SK-MEL-5 (cell line): Measurements from ENCODE around the gene FOCAD. TPM values are rescaled to one million over a fixed set of nuclear protein-coding genes. Genes with fewer than 3 reads are reported as not detected.

Experiments
- DNase-seq: peaks from one replicate; pipeline ENCODE4 v3.0.0-alpha.2; 2016; ENCODE audit warnings: low read depth, low spot score
- in situ Hi-C: cut with HindIII; loops from 2 replicates; pipeline ENCODE4 v1.10.0; 2016; ENCODE audit warnings: low sequenced_read_pairs, high pct_unique_total_duplicates, low pct_unique_long_range_greater_than_20kb
- total RNA-seq: library from RNA; depleted of rRNA; stranded (reverse); fragments of >200 nt; shearing (Covaris generic); gene quantifications from 2 replicates; pipeline ENCODE4 v1.2.3, GENCODE V29; 2014

The FOCAD gene
- total RNA-seq, 1 experiment from 2014 or later = 37.3 TPM

DNA sequence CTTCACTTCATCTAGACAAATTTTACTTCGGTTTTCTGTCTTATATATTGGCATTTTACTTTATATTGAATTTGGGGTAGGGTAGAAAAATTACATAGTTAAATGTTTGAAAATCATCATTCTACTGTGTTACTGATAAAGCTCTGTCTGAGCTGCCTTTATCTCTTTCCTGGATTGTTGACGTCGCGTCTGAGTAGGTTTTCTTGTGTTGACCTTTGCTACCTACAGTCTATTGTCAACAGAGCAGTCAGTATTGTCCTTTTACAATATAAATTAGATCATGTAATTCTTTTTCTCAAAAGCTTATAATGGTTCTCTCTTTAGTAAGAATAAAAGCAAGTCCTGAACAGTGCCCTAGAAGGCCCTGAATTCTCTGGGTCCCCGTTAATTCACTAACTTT is 219.2 kb downstream of the FOCAD start:
- in situ Hi-C loops = no loop called here
- DNase-seq = no peak

DNA sequence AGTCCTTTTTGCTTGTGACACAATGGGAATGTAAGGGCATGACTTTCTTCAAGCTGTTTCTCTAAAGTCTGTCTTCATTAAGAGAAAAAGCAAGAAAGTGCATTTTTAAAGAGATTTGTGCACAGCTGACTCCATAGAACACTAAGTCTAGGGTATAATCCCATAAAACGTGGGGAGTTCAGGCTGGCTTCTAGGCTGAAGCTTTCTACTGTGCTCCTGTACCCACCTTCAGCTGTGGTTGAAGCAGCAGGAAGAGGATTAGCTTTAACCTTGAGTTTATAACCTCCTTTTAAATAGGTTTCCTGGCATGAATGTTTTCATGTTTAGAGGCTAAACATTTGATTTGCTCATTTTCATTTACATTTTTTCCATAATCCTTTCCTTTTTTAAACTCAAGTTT is 220.9 kb downstream of the FOCAD start:
- in situ Hi-C loops = no loop called here
- DNase-seq = no peak

DNA sequence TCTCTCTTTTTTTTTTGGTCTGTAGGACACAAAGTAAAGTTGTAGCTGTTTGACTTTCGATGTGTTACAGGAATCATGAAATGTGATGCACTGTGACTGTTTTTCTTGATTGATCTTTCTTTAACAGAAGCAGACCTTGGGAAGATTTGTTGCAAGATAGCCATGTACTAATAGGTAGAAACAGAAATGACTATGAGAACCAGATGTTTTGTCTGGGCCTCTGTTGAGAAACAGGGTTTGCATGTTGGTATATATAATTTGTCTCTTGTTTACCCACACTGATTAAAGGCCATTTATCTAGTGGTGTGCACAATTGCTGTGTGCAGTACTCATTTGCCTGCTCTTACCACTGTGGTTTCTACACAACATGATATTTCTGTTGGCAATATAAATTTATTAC is 222.3 kb downstream of the FOCAD start:
- DNase-seq = no peak
- in situ Hi-C loops = no loop called here

DNA sequence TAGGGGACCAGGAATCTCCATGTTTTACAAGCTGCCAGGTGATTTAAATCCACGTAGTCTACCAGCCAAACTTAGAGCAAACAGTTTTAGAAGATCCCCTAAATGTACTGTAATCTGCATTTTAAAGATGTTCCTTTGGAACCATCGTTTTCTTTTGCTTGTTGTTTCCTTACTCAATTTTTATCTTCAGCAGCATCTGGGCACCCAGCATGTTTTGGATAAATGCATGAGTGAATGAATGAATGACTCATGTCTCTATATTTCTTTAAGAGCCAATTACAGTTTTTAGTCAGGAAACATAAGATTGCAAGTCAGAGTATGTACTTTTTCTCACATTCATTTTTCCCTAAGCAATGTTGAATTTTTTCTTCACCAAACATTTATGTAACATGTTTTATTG is 224.4 kb downstream of the FOCAD start:
- in situ Hi-C loops = no loop called here
- no peak for DNase-seq

DNA sequence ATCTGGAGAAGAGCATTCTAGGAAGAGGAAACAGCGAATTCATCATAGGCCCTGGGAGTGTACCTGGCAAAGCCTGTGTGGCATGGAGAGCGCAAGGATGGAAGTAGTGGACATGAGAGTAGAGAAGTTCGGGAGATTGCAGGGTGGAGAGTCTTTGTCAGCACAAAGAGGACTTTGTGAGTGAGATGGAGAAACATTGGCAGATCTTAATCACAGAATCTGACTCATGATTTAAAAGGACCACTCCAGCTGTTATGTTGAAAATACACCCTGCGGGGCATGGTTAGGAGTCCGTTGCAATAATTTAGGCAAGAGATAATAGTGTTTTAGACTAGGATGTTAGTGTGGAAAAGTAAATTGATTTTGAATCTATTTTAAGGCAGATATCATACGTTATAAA is 230.5 kb downstream of the FOCAD start:
- in situ Hi-C loops = no loop called here
- no peak for DNase-seq

DNA sequence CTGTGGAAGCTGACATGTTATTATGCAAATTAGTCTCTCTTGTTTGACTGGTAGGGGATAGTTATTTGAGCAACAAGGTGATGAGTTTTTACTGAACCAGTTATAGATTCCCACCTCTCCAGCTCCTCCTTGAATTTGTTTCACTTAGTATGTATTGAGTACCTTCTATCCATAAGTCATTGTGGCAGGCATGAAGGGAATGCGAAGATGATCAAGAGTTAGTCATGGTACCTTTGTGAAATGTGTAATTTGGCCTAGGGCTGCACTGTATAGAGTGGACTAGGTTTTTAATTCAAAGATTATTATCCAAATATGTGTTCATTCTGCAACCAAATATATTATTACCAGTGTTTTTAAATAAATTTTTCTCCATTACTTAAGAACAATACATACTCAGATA is 237.3 kb downstream of the FOCAD start:
- no peak for DNase-seq

DNA sequence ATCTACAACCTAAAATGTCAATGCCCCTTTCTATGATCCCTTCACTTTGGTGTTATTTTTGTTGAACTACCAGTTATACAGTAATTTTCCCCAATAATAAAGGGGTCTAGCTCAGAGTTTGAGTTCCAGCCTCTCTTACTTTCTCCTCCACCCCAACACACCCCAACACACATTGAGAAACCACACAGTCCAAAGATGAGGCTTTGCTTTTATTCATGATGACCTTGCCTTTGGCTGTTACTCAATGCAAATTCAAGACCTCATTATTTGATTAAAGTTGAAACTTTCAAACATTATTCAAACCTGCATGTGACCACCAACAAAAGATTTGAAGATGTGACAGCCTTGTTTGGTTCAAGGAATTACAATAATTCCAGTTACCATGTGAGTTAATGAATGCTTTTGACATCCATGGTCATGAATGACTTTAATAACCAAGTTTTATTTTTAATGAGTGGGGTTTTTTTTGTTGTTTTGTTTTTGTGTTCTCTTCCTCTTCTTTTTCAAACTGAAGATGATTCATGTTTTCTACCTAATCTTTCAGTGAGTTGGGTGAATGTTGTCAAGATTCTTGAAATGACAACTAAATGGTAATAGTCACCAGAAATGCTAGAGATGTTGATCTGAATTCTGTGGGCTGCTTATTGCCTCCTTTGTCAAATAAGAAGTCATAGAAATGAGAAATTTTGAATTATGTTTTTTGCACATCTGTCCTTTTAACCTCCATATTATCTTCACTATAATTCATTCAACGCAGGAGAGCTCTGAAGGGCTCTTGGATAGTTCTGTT is 241.4 kb downstream of the FOCAD start:
- DNase-seq = no peak
- in situ Hi-C loops = no loop called here

More for the DNA sequence above, 237.3 kb downstream of the FOCAD start:
- in situ Hi-C loops = no loop called here

DNA sequence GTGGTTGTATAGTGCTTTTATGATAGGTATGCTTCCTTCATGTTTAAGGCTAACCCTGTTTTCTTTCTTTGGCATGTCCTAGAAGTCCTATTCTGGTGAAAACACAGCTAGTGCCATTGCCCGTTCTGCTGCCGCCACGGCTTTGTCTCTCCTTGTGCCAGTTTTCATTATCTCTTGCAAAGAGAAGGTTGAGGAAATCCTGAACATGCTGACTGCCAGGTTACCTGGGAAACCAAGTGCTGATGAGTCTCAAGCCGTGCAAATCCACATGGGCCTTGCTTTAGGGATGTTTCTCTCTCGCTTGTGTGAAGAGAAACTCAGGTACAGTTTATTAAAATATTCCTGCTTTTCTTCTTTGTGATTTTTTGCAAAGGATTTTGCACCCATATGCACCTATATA is 245.2 kb downstream of the FOCAD start:
- in situ Hi-C loops = no loop called here

DNA sequence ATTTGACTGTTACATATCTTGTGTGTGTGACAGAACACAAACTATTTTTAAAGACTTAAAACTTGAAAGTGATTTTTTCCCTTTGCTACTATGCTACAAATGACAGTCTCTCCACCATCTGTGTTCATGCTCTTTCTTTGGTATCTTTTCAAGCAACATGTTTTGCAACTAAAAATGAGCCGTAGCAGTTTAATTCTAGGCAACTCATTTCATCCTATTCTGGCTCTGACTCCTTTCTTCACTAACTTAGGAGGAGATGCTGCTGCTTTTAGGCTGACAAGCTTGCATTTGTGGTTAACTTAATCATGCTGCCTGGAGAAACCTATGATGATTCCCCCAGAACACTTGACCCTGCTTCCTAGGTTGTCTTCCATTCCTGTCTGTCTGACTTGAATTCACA is 246.8 kb downstream of the FOCAD start:
- in situ Hi-C loops = no loop called here
- DNase-seq = no peak

More for the DNA sequence above, 245.2 kb downstream of the FOCAD start:
- no peak for DNase-seq

DNA sequence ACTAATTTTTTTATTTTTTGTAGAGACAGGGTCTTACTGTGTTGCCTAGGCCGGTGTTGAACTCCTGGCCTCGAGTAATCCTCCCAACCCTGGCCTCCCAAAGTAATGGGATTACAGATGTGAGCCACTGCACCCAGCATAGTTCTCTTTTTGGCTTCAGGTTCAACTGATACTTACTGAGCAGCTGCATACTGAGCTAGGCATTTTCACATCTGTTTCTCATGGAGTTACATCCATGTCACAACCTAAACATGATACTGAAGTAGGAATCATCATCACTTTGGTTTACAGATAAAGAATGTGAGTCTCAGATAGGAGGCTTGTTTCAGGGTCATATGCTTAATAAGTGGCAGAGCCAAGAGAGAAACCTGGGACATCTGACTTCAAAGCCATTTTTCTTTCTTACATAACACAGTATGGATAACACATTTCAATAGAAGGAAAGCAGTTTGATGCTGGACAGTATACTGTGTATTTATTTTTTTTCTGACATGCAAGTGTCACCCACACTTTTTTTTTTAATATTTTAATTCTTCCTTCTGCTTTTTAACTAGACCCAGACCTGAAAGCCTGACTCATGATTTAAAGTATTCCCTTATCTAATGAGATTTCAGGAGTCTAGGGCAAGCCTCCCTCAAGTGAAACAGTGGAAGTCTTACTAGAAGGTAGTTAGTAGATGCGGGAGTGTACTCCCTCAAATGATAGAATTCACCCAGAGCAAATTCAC is 256.6 kb downstream of the FOCAD start:
- in situ Hi-C loops = no loop called here
- DNase-seq = no peak

DNA sequence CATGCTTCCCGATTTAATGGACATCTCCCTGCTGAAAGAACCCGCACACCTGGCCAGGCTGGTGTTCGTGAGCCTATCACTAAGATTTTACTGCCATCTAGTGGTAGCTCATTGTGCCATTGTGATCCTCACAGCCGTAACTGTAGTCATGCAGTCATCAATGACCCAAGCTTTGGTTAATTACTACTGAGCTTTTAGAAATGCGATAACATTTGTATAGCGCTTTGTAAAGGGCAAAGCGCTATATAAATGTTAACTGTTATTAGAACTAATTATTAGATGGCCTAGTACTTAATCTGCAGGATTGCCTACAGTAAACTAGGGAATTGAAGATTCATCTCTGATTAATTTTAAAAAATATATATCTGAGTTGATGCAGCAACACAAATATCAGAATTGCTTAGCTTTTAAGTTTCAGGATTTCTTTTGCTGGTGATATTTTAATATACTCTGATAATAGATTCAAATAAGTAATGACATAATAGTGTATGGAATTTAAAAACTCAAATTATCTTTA is 257.2 kb downstream of the FOCAD start:
- peak; percentile 76 for DNase-seq
- in situ Hi-C loops = no loop called here

DNA sequence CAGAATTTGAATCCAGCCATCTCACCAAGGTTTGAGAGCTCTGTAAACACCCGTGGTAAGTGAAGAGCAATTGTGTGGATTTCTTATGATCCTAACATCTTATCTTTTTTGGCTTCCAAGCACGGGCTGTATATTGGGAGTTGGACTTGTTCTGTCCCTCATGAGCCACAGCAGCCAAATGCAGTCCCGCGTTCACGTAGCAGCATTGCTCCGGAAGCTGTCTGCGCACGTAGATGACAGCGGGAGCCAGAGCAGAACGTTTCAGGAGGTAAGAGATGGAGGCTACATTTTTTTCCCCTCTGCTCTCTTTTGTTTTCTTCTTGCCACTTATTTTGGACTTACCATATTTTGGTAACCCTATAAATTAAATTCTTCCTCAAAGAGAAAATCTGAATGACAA is 260.4 kb downstream of the FOCAD start:
- in situ Hi-C loops = no loop called here

DNA sequence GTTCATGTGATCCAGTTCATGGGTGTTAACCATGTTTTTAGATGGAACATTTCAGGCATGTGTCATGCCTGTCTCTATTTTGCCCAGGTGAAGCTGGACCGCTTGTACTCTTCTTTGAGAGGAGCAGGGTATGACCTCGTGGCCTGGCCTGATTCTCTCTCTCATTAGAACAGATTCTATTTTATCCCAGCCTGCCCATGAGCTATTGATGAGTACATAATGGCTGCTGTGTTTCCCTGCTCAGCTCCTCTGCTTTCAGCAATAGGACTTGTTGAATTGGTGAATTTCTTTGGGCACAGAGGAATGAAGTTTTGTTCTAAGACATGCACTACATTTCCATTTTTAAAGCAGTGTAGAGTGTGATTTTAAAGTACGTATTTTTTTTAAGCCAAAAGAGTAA is 261.2 kb downstream of the FOCAD start:
- peak; percentile 63 for DNase-seq
- in situ Hi-C loops = no loop called here

More for the DNA sequence above, 260.4 kb downstream of the FOCAD start:
- DNase-seq = no peak

DNA sequence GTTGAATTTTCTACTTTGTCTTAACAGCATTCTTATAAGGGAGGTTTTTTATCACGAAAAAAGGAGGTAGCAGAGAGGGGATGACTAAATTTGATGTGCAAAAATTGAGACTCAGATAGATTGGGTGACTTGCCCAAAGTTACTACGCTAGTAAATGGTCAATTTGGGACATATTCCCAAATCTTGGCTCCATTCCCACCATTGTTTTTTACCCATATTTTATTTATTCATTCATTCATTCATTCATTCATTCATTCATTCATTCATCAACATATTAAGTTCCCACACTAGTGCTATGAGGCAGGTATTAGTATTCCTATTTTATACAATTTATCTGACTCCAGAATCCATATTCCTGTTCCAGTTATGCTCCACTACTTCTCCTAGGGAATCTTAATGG is 261.8 kb downstream of the FOCAD start:
- no peak for DNase-seq

DNA sequence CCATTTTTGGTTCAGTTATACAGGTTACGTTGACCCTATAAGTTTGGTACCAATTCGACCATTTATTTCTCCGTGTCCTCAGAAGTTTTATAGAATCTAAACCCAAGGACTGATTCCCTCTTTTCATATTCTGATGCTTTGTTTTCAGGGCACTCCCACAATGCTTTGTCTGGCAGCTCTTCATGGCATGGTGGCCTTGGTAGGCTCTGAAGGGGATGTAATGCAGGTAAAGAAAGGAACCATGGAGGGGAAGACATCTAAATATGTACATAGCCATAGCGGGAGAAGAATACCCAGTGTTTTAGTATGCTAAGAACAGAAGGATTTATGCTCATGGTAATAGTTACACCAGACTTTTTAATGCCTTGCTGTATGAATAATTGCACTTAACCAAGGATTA is 264.6 kb downstream of the FOCAD start:
- no peak for DNase-seq
- in situ Hi-C loops = no loop called here

More for the DNA sequence above, 261.8 kb downstream of the FOCAD start:
- in situ Hi-C loops = no loop called here

DNA sequence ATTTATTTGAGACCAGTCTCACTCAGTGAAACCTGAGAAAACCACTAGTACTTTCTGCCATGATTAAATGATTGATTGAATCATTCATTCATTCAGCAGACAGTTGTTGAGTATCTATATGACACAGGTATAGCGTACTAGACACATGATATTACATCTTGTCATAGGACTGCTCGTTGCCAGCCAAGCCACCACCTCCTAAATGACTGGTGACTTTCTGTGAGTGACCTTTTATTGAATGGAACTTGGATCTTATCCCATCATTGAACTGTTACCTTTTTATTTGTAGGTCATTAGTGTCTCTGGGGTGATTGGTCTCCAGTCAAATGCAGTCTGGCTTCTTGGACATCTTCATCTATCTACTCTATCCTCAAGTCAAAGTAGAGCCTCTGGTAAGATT is 266.6 kb downstream of the FOCAD start:
- in situ Hi-C loops = no loop called here
- no peak for DNase-seq

DNA sequence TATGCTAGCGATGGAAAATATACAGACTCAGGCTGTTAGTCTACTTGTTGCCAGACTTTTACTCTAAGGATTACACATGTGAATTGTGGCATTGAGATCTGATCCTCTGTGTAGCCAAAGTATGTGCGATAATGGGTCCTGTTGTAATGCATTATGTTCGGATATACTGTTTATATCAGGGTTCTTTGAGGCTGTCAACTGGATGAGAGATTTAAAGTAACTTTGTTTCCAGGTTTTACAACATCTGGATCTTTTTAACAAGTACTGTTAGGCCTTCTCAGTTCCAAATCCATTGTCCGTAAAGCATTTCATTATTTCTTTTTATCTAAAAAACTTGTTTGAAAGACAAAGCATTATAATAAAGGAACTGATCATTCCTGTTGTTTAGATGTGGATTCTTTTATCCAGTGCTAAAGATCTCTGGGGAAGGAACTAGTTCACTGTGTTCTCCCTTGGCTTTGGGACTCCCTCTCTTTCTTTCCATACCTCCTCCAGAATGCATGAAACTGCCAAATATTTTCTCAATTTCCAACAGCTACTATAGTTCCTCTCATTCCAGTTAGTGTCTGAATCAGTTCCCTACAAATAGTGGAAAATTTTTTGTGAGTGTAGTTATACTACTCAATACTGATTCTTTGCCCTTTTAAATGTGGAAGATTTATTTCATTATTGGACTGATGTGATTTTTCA is 278.6 kb downstream of the FOCAD start:
- in situ Hi-C loops = no loop called here
- DNase-seq = no peak

DNA sequence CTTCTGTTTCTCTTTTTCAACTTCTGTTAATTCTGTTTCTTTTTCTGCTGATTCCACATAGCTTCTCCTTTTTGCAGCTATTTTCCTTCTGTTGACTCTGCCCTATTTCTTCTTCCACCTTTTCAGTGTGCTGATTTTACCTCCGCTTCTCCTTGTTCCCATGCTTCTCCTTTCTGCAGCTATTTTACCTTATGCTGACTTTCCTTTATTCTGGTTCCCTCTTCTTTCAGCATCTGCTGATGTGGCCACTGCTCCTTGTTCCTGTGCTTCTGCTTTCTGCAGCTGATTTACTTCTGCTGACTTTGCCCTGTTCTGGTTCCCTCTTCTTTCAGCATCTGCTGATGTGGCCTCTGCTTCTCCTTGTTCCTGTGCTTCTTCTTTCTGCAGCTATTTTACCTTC is 288.6 kb downstream of the FOCAD start:
- in situ Hi-C loops = no loop called here

More for the DNA sequence above, 288.6 kb downstream of the FOCAD start:
- no peak for DNase-seq
